Astrocyte (in vitro differentiated cells and primary cell): ENCODE results near the gene MAN2A1.

Experiments used
- CTCF ChIP-seq: IDR thresholded peaks from 2 replicates; pipeline ENCODE4 v1.5.1; 2011; ENCODE audit warnings: low read depth, mild to moderate bottlenecking, inconsistent platforms, low read length, moderate library complexity; ENCODE audit not compliant: insufficient read depth
- EZH2 ChIP-seq: IDR thresholded peaks from 2 replicates; pipeline ENCODE4 v1.6.1; 2012; ENCODE audit warnings: mild to moderate bottlenecking, low read length, inconsistent platforms; ENCODE audit not compliant: insufficient read depth

- no peak for TF ChIP-seq CTCF
- TF ChIP-seq EZH2 = no peak
Observed at GRCh38 chr5:109837231-109837861, 147.6 kb downstream of the MAN2A1 start.
